D721Med (cell line): ENCODE measurements around the gene AGAP1.

Experiments
- DNase-seq: peaks from one replicate; pipeline ENCODE4 v3.0.0; 2011; ENCODE audit warnings: low spot score; ENCODE audit not compliant: insufficient read length
- FAIRE-seq: peaks from 2 replicates; lab custom pipeline; 2011; peaks lifted over from hg19 to GRCh38; lab: Jason Lieb, UNC
- TF ChIP-seq, protein P1 (sequence below): IDR thresholded peaks from 2 replicates; pipeline ENCODE4 v1.5.1; 2012; ENCODE audit warnings: mild to moderate bottlenecking, control low read depth; ENCODE audit not compliant: insufficient read depth; ENCODE audit errors: missing control alignments

AGAP1 gene

GRCh38 chr2:235647877-235648276 lies 154.0 kb downstream of the AGAP1 start:
- TF ChIP-seq, protein P1, sequence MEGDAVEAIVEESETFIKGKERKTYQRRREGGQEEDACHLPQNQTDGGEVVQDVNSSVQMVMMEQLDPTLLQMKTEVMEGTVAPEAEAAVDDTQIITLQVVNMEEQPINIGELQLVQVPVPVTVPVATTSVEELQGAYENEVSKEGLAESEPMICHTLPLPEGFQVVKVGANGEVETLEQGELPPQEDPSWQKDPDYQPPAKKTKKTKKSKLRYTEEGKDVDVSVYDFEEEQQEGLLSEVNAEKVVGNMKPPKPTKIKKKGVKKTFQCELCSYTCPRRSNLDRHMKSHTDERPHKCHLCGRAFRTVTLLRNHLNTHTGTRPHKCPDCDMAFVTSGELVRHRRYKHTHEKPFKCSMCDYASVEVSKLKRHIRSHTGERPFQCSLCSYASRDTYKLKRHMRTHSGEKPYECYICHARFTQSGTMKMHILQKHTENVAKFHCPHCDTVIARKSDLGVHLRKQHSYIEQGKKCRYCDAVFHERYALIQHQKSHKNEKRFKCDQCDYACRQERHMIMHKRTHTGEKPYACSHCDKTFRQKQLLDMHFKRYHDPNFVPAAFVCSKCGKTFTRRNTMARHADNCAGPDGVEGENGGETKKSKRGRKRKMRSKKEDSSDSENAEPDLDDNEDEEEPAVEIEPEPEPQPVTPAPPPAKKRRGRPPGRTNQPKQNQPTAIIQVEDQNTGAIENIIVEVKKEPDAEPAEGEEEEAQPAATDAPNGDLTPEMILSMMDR: no peak
- DNase-seq (no peak), FAIRE-seq (no peak)

DNA sequence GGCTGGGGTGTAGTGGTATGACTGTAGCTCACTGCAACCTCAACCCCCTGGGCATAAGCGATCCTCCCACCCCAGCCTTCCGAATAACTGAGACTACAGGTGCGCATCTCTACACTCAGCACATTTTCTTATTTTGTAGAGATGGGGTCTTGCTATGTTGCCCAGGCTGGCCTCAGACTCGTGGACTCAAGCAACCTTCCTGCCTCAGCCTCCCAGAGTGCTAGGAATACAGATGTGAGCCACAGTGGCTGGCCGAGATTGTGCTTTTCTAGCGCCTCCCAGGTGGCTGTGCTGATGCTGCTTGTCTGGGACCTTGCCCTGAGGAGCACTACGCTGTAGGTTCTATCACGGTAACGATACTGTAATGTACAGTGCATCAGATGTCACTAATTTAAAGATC lies 155.6 kb downstream of the AGAP1 start:
- no peak for FAIRE-seq
- TF ChIP-seq, protein P1: no peak
- no peak for DNase-seq

GRCh38 chr2:235651643-235652042 lies 157.8 kb downstream of the AGAP1 start:
- FAIRE-seq (no peak), DNase-seq (no peak)
- TF ChIP-seq, protein P1: no peak

- FAIRE-seq (no peak), DNase-seq (no peak)
- TF ChIP-seq, protein P1: no peak
Measured at GRCh38 chr2:235654103-235654813, 160.4 kb downstream of the AGAP1 start.

DNA sequence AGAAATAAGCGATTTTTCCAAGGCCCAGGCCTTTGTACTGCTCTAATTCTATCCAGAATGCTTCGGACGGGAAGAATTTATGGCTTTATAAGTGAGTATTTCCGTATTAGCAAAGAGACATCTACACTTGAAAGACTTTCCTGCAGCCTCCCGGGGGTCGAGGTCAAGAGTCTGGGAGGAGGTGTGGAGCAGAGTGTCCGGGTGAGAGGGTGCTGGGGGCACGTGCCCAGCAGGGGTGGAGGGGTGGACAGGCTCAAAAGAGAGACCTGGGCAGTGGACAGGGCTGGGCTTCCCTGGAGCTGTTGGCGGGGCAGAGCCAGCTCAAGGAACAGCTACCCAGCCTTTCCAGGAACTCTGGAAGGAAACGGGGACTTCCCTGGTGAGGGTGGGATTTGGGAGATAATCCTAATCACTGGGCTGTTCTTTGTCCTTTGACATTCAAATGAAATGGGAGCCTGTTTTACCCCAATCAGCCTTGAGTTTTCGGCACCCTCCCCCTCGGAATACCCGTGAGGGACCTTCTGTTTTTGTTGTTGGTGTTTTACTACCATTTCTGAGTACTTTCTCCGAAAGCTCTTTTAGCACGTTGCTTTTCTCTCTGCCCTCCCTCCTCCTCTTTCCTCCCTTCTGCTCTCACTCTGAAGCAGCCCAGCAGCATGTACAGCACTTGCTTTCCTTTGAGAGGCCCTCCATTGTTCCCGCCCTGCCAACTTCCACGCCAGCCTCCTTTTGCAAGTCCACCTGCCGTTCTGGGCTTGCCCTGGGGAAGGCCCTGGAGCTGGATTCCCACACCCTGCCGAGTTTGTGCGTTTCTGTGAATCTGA lies 164.7 kb downstream of the AGAP1 start:
- TF ChIP-seq, protein P1: no peak
- peak; percentile 29 for DNase-seq
- peak; percentile 46 for FAIRE-seq

GRCh38 chr2:235659767-235660322 lies 166.0 kb downstream of the AGAP1 start:
- TF ChIP-seq, protein P1: no peak
- no peak for DNase-seq
- no peak for FAIRE-seq
